Central memory CD4-positive, alpha-beta T cell (primary cell): ENCODE measurements around the gene TMED10.
"Not testable (repeated sequence)": the region's sequence is repeated elsewhere in the genome, so short reads cannot be mapped to it uniquely, and the experiment has no call there.

Experiments
- DNase-seq: peaks from one replicate; pipeline ENCODE4 v3.0.0; 2022

TMED10 gene

GRCh38 chr14:75156111-75156510, 20.3 kb downstream of the TMED10 start:
- DNase-seq, result no peak

- no peak for DNase-seq
These were observed 21.2 kb downstream of the TMED10 start for GRCh38 chr14:75155169-75155568.

GRCh38 chr14:75153295-75153694, 23.1 kb downstream of the TMED10 start:
- no peak for DNase-seq

GRCh38 chr14:75151851-75152250, 24.6 kb downstream of the TMED10 start:
- no peak for DNase-seq

GRCh38 chr14:75150637-75151036, 25.8 kb downstream of the TMED10 start:
- DNase-seq, result not testable (repeated sequence)

GRCh38 chr14:75150150-75150549, 26.3 kb downstream of the TMED10 start:
- DNase-seq, result no peak

GRCh38 chr14:75147423-75148071, 28.9 kb downstream of the TMED10 start:
- no peak for DNase-seq

- DNase-seq, result peak; percentile 6
These were observed 31.5 kb downstream of the TMED10 start for GRCh38 chr14:75144944-75145343.

GRCh38 chr14:75143761-75144527, 32.5 kb downstream of the TMED10 start:
- DNase-seq, result no peak

GRCh38 chr14:75142494-75142893, 33.9 kb downstream of the TMED10 start:
- no peak for DNase-seq

GRCh38 chr14:75141967-75142366, 34.4 kb downstream of the TMED10 start:
- peak; percentile 35 for DNase-seq

- no peak for DNase-seq
These were observed 35.4 kb downstream of the TMED10 start for GRCh38 chr14:75141062-75141461.

- DNase-seq, result no peak
These were observed 35.8 kb downstream of the TMED10 start for GRCh38 chr14:75140620-75141019.

- DNase-seq, result no peak
These were observed 37.2 kb downstream of the TMED10 start for GRCh38 chr14:75139185-75139584.

GRCh38 chr14:75138492-75138891, 37.9 kb downstream of the TMED10 start:
- no peak for DNase-seq

- DNase-seq, result no peak
These were observed 41.8 kb downstream of the TMED10 start for GRCh38 chr14:75134644-75135043.

GRCh38 chr14:75133597-75133996, 42.8 kb downstream of the TMED10 start:
- no peak for DNase-seq

- peak; percentile 71 for DNase-seq
These were observed 43.9 kb downstream of the TMED10 start for GRCh38 chr14:75132382-75133086.

GRCh38 chr14:75128596-75128990, 47.8 kb downstream of the TMED10 start:
- DNase-seq, result no peak

- no peak for DNase-seq
These were observed 48.4 kb downstream of the TMED10 start for GRCh38 chr14:75127903-75128595.

- not testable (repeated sequence) for DNase-seq
These were observed 49.0 kb downstream of the TMED10 start for GRCh38 chr14:75127474-75127820.

- DNase-seq, result peak; percentile 82
These were observed 49.5 kb downstream of the TMED10 start, which contains the start of gene NEK9 for GRCh38 chr14:75126679-75127473. TSS of gene NEK9 (minus strand) at chr14:75127048. CDS start at chr14:75126921, 127 bp downstream.
